Left cardiac atrium (tissue), 4 donors: ENCODE data around the gene MYL6. TPM values are rescaled to one million over a fixed set of nuclear protein-coding genes. Genes with fewer than 3 reads are reported as not detected.
"Not testable (repeated sequence)": the region's sequence is repeated elsewhere in the genome, so short reads cannot be mapped to it uniquely, and the experiment has no call there.

Source experiments
- ATAC-seq, 2 donors: fragments of 200-7000 bp; cut with Tn5 transposase; one replicate each; pipeline ENCODE4 v1.9.1; 2020; ENCODE audit warnings: mild to moderate bottlenecking in 2 of 2, moderate library complexity in 2 of 2
- DNase-seq: peaks from one replicate; pipeline ENCODE4 v3.0.0-alpha.2; 2020
- intact Hi-C, 2 donors: fragments of 100-400 bp; cut with DNase I; formaldehyde crosslinking; loops; one replicate each; pipeline versions ENCODE4 v1.14.1 to v1.15.1; 2022 to 2023
- long read RNA-seq: library from polyadenylated mRNA; unstranded; transcript quantifications from one replicate; pipeline ENCODE4 v2.0.0, GENCODE V29; 2021
- total RNA-seq, 2 donors: library from RNA; stranded (reverse); fragmentation: NEBNext Ultra II Directional; extraction: Animal tissue kit (Norgen Biotek cat#: 25700); gene quantifications; one replicate each; pipeline ENCODE4 v1.2.1, GENCODE V29; 2021
- donor health status: DM: no; HTN: yes; CAD: no.
- donor health status: DM: no; HTN: yes; CAD: no; lungs with severe emphysema.
- donor health status: DM: yes; HTN: yes; CAD: no.
- donor health status: Dilated cardiomyopathy.

Gene MYL6
- total RNA-seq, result 1,000 to 10,000 TPM; 1,071 to 1,319 TPM
- long read RNA-seq, transcript MYL6-207 (6 exons, 655 nt), result minor isoform, 45 of 307 reads
- long read RNA-seq, transcript MYL6-218 (7 exons, 901 nt), result major isoform, 59 of 307 reads
- long read RNA-seq, transcript MYL6-219 (5 exons, 1,438 nt), result minor isoform, 48 of 307 reads
- long read RNA-seq, transcript MYL6-216 (6 exons, 1,564 nt), result minor isoform, 7 of 307 reads
- long read RNA-seq, partial matches to known transcripts, result 42 of 307 reads
- long read RNA-seq, other reads (novel, unspliced or antisense), result 102 of 307 reads

- intact Hi-C loops, result loop anchor here in 1 of 2 donors (2.0 to 5.0 kb wide), 3 partner anchors 29 to 41 kb away; partner anchors contain the start of genes ESYT1, RPL41, SMARCC2 and ZC3H10
- DNase-seq (peak; percentile 97), ATAC-seq (peak; percentile 91)
Observed at GRCh38 chr12:56158029-56158925, at the start of gene MYL6. TSS of gene MYL6 (plus strand) at chr12:56158359. CDS start at chr12:56158402, 43 bp downstream.

- DNase-seq (no peak), ATAC-seq (no peak)
- intact Hi-C loops, result no loop called here
Observed at GRCh38 chr12:56110571-56110970, 47.6 kb upstream of the MYL6 start.

GRCh38 chr12:56114084-56114483 is 44.1 kb upstream of the MYL6 start:
- intact Hi-C loops, result no loop called here
- ATAC-seq (no peak), DNase-seq (no peak)

GRCh38 chr12:56115329-56115728 is 42.8 kb upstream of the MYL6 start:
- DNase-seq (peak; percentile 53), ATAC-seq (no peak)
- intact Hi-C loops, result loop anchor here in 1 of 2 donors (5.0 kb wide), 1 partner anchor 42 kb away; the partner anchor contains the start of gene MYL6

- ATAC-seq, result peak; percentile 79
- intact Hi-C loops, result loop anchor here in 1 of 2 donors (5.0 kb wide), 1 partner anchor 41 kb away; the partner anchor contains the start of gene MYL6
Observed at GRCh38 chr12:56116267-56117081, 41.7 kb upstream of the MYL6 start, which contains the start of gene RPL41. TSS of gene RPL41 (plus strand) at chr12:56116633.

GRCh38 chr12:56117082-56117706 is 41.0 kb upstream of the MYL6 start:
- intact Hi-C loops, result loop anchor here in 1 of 2 donors (5.0 kb wide), 1 partner anchor 40 kb away; the partner anchor contains the start of gene MYL6
- DNase-seq, result not testable (repeated sequence)

More at GRCh38 chr12:56116267-56117081, 41.7 kb upstream of the MYL6 start, which contains the start of gene RPL41:
- peak; percentile 94 for DNase-seq

GRCh38 chr12:56117778-56118687 is 40.1 kb upstream of the MYL6 start, which contains the start of gene ZC3H10:
TSS of gene ZC3H10 (plus strand) at chr12:56118266. CDS start at chr12:56120563, 2,297 bp downstream.
- intact Hi-C loops, result loop anchor here in 1 of 2 donors (2.0 to 5.0 kb wide), 2 partner anchors 39 to 71 kb away; partner anchors contain the start of genes MYL6 and SMARCC2
- peak; percentile 84 to 87 for ATAC-seq

More at GRCh38 chr12:56117082-56117706, 41.0 kb upstream of the MYL6 start:
- ATAC-seq, result not testable (repeated sequence)

GRCh38 chr12:56118688-56119357 is 39.3 kb upstream of the MYL6 start:
- no peak for ATAC-seq
- no peak for DNase-seq
- intact Hi-C loops, result loop anchor here in 1 of 2 donors (2.0 to 5.0 kb wide), 2 partner anchors 38 to 70 kb away; partner anchors contain the start of genes MYL6 and SMARCC2

More at GRCh38 chr12:56117778-56118687, 40.1 kb upstream of the MYL6 start, which contains the start of gene ZC3H10:
- DNase-seq, result peak; percentile 98

- intact Hi-C loops, result loop anchor here in 1 of 2 donors (2.0 to 5.0 kb wide), 2 partner anchors 38 to 69 kb away; partner anchors contain the start of genes MYL6 and SMARCC2
- ATAC-seq, result peak; percentile 48 to 53
Observed at GRCh38 chr12:56119361-56119796, 38.8 kb upstream of the MYL6 start.

GRCh38 chr12:56120158-56120846 is 37.9 kb upstream of the MYL6 start:
- no peak for ATAC-seq
- intact Hi-C loops, result no loop called here
- no peak for DNase-seq

More at GRCh38 chr12:56119361-56119796, 38.8 kb upstream of the MYL6 start:
- DNase-seq, result peak; percentile 81

GRCh38 chr12:56121204-56121870 is 36.8 kb upstream of the MYL6 start:
- ATAC-seq, result no peak
- intact Hi-C loops, result no loop called here

GRCh38 chr12:56122637-56123036 is 35.5 kb upstream of the MYL6 start:
- DNase-seq (no peak), ATAC-seq (no peak)
- intact Hi-C loops, result no loop called here

More at GRCh38 chr12:56121204-56121870, 36.8 kb upstream of the MYL6 start:
- no peak for DNase-seq

GRCh38 chr12:56124133-56124532 is 34.0 kb upstream of the MYL6 start:
- no peak for ATAC-seq
- DNase-seq, result no peak
- intact Hi-C loops, result no loop called here

GRCh38 chr12:56126732-56127239 is 31.4 kb upstream of the MYL6 start:
- intact Hi-C loops, result no loop called here

GRCh38 chr12:56127485-56127887 is 30.7 kb upstream of the MYL6 start:
- no peak for DNase-seq
- intact Hi-C loops, result no loop called here
- ATAC-seq, result no peak

More at GRCh38 chr12:56126732-56127239, 31.4 kb upstream of the MYL6 start:
- DNase-seq (no peak), ATAC-seq (no peak)
